Left ventricle myocardium inferior (tissue), 1 donor: ENCODE data around the gene STRN. TPM values are rescaled to one million over a fixed set of nuclear protein-coding genes. Genes with fewer than 3 reads are reported as not detected.
"Not testable (repeated sequence)": the region's sequence is repeated elsewhere in the genome, so short reads cannot be mapped to it uniquely, and the experiment has no call there.

Source experiments
- DNase-seq: peaks from one replicate; pipeline ENCODE4 v3.0.0-alpha.2; 2020
- H3K27ac ChIP-seq: fragments of 200-600 bp; replicated peaks from 2 replicates; pipeline ENCODE4 v1.8.0; 2021
- H3K27me3 ChIP-seq: fragments of 200-600 bp; 2 replicates; pipeline ENCODE4 v1.8.0; 2021; ENCODE audit warnings: low read depth
- H3K36me3 ChIP-seq: fragments of 200-600 bp; 2 replicates; pipeline ENCODE4 v1.8.0; 2021
- H3K4me1 ChIP-seq: fragments of 200-600 bp; 2 replicates; pipeline ENCODE4 v1.8.0; 2021
- H3K4me3 ChIP-seq: fragments of 200-600 bp; 2 replicates; pipeline ENCODE4 v1.8.0; 2021; ENCODE audit warnings: mild to moderate bottlenecking, moderate library complexity
- H3K9me3 ChIP-seq: fragments of 200-600 bp; replicated peaks from 2 replicates; pipeline ENCODE4 v1.8.0; 2021
- CTCF ChIP-seq: fragments of 200-600 bp; IDR thresholded peaks from 2 replicates; pipeline ENCODE4 v1.8.0; 2021; ENCODE audit warnings: antibody characterized with exemption, mild to moderate bottlenecking, borderline replicate concordance
- intact Hi-C: fragments of 100-400 bp; cut with micrococcal nuclease; formaldehyde crosslinking; loops from one replicate; pipeline ENCODE4 v1.11.0; 2022
- total RNA-seq: library from RNA; stranded (reverse); fragmentation: NEBNext Ultra II Directional; extraction: Animal tissue kit (Norgen Biotek cat#: 25700); gene quantifications from one replicate; pipeline ENCODE4 v1.2.1, GENCODE V29; 2021
- donor health status: DM: no; HTN: yes; CAD: no; lungs with severe emphysema.

STRN gene
- total RNA-seq, 1 donor from 2014 or later: 55.2 TPM

- TF ChIP-seq CTCF: no peak
- H3K27me3 ChIP-seq: no peaks in the 10 kb centered on the region
- no peaks in the 10 kb centered on the region for H3K9me3 ChIP-seq
- no peak overlapping the region for H3K4me3 ChIP-seq
- H3K27ac ChIP-seq: no peak overlapping the region
- intact Hi-C loops: no loop called here
- no peak for DNase-seq
- H3K4me1 ChIP-seq: no peaks in the 10 kb centered on the region
- peaks cover 26% of the 10 kb centered on the region for H3K36me3 ChIP-seq
Measured at GRCh38 chr2:36843838-36844237, 122.5 kb downstream of the STRN start.

GRCh38 chr2:36839976-36840617, 126.2 kb downstream of the STRN start:
- intact Hi-C loops: no loop called here
- Histone ChIP-seq H3K9me3 (no peaks in the 10 kb centered on the region), H3K27me3 (no peaks in the 10 kb centered on the region), H3K4me3 (no peak overlapping the region), H3K36me3 (peaks cover 10% of the 10 kb centered on the region), H3K4me1 (no peaks in the 10 kb centered on the region), H3K27ac (no peak overlapping the region)
- DNase-seq: no peak
- TF ChIP-seq CTCF: no peak

GRCh38 chr2:36834731-36835524, 131.4 kb downstream of the STRN start:
- intact Hi-C loops: no loop called here
- H3K9me3 ChIP-seq: no peaks in the 10 kb centered on the region
- TF ChIP-seq CTCF: no peak
- no peak overlapping the region for H3K4me3 ChIP-seq
- H3K27ac ChIP-seq: no peak overlapping the region
- DNase-seq: no peak
- no peaks in the 10 kb centered on the region for H3K36me3 ChIP-seq
- H3K4me1 ChIP-seq: no peaks in the 10 kb centered on the region
- peaks cover under 1% of the 10 kb centered on the region for H3K27me3 ChIP-seq

- H3K4me1 ChIP-seq: no peaks in the 10 kb centered on the region
- H3K27ac ChIP-seq: no peak overlapping the region
- intact Hi-C loops: no loop called here
- no peak for DNase-seq
- H3K36me3 ChIP-seq: no peaks in the 10 kb centered on the region
- TF ChIP-seq CTCF: no peak
- H3K9me3 ChIP-seq: no peaks in the 10 kb centered on the region
- peaks cover 7% of the 10 kb centered on the region for H3K27me3 ChIP-seq
- no peak overlapping the region for H3K4me3 ChIP-seq
Measured at GRCh38 chr2:36834203-36834602, 132.1 kb downstream of the STRN start.

- Histone ChIP-seq H3K9me3 (no peaks in the 10 kb centered on the region), H3K27me3 (peaks cover 7% of the 10 kb centered on the region), H3K36me3 (no peaks in the 10 kb centered on the region), H3K27ac (no peak overlapping the region), H3K4me1 (no peaks in the 10 kb centered on the region), H3K4me3 (no peak overlapping the region)
- TF ChIP-seq CTCF: no peak
- intact Hi-C loops: no loop called here
- no peak for DNase-seq
Measured at GRCh38 chr2:36831185-36831584, 135.2 kb downstream of the STRN start.

GRCh38 chr2:36824683-36825082, 141.7 kb downstream of the STRN start:
- H3K36me3 ChIP-seq, H3K4me1 ChIP-seq, H3K27me3 ChIP-seq, H3K4me3 ChIP-seq, DNase-seq, H3K27ac ChIP-seq, H3K9me3 ChIP-seq, intact Hi-C loops: not testable (repeated sequence)
